GM21360 (cell line): ENCODE data around the gene BOD1L1.

Experiments
- ATAC-seq: cut with Tn5 transposase; IDR thresholded peaks from one replicate; pipeline ENCODE4 v1.9.1; 2021; ENCODE audit warnings: mild to moderate bottlenecking, moderate library complexity; ENCODE audit not compliant: unreplicated experiment

Gene BOD1L1

DNA sequence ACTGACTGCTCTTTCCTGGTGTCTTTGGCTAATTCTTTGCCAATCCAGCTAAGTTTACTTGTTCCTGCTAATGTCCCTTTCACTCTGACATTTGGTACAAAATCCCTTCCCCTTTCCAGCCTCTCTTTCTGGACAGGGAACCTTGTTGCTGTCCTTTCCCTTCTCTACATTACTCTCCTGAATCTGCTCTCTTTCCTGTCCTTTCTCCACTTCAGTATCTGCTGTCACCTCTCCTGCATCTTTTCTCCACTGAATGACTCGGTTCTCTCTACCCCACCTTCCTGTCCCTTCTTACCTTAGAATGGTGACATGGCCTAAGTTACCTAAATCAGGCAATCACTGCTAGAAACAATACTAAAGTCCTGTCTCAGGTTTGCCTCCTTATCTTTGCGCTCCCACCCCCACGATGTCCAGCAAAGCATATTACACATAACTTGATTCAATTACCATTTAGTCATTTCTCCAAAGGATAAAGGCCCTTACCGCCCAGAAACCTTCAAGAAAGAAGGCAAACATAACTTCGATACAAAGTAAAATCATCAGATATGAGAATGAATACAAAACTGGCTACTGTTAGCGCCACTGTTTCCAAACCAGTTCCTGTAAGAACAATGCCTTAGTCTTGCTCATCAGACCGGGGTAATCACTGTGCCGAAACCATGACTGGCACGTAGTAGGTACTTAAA is 890 bp downstream of the BOD1L1 start:
- no peak for ATAC-seq

DNA sequence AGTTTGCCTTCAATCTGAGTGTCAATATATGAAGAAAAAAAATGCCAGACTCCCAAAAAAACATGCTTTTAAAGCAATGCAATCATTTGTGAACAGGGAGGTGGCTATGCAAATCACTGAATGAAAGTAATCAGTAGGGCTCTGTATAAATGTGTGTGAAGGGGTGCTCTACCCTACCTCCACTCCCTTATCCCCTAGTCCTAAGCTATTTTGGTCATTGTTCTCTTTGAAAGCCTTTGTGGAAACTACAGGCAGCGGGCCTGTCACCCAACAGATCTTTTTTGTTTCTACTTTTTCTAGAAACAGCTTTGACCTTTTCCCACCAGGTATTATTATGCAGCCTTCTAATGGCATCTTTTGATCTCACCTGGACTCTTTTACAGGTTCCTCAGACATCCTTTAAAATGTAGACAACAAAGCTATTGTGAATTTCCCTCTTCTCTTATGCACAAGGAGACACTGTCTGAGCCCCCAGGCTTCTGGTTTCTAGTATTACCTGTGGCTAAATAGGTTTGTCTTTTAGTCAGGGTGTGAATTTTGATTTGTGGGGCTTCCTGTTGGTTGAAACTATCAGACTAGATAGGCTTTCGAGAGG is 9.2 kb downstream of the BOD1L1 start:
- ATAC-seq = no peak

DNA sequence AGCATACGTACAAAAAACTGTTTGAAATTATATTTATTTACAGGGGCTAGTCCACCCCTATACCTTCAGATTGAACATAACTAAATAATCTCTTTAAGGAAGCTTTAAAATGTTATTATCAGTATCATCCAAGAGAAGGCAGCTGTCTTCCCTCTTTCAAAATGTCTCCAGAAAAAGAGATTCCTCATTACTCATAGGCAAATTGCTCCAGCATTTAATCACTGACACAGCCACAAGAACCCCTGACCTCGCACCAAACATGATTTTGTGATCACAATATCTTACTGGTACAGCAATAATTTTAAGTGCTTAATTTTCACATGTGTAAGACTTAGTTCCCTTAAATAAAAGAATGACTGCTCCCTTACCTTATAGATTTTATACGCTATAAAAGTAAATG is 9.7 kb downstream of the BOD1L1 start:
- no peak for ATAC-seq

DNA sequence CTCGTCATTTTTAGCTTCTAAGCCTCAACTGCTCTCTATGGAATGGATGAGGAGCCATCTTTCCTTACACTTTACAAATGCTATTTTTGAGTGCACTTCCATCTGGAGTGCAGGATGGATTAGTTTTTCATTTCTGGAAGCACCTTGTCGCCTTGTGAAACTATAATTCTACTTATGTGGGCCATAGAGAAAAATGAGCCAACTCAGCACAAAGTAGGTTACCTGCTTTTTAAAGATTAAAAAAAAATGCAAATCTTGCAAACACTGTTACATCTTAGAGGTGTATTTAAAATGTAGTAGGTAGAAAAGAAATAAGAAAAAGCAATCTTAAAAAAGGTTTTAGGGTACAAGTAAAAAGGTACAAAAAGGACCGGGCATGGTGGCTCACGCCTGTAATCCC is 10.9 kb downstream of the BOD1L1 start:
- no peak for ATAC-seq

DNA sequence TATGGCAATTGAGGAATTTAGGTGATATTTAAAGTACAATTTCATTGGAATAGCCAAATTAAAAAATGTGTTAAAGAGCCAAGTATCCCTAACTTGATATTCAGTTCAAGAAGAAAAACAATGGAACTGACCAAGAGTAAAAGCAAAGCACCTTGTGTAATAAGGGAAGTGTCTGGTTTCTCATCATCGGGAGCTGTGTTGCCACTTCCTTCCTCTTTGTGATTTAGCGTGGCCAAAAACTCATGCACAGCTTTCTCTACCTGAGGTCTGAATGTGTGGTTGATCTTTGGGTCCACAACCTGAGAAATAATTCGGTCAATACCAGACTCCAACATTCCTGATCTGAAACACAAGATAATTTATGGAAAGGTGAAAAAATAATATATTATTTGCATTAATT is 12.4 kb downstream of the BOD1L1 start:
- ATAC-seq = peak; percentile 50

GRCh38 chr4:13612569-13612968 is 15.0 kb downstream of the BOD1L1 start:
- no peak for ATAC-seq

DNA sequence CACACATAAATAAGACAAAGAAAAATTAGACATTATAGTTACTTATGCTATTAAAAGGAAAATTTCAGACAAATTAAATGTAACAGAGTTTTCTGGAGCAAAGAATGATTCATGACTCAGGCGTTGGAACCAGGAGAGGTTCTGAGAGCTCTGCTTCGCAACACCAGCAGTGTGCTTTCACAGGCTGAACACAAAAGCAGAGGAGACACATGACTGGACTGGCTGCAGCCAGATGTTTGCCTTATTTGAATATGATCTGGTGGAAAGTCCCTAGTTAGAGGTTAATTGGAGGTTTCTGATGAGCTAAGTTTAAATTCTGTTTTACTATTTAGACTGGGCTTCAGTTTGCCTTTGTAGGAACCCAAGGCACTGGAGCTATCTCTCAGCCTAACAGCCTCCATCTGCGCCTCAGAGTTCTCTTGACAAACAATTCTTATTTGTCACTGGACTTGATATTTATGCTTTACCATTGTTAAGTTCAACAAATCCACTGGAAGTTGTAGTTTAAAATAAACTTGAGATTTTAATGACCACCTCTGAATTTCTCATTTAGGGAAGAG is 16.2 kb downstream of the BOD1L1 start:
- ATAC-seq = peak; percentile 92

DNA sequence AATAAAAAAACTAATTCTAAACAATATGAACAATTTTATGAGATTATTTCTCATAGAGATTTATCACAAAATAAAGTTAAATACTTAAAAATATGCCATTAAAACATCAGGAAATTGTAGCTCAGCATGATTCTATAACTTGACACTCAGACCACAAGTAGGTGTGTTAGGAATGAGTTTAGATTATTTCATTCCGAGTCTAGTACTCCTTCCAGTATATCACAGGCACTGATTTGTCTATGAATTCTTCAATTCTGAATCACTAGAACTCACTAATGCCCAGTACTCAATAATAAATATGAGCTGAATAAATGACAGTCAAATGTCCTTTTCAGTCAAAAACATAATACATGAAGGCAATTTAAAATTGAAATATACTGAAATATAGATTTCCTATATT is 22.2 kb downstream of the BOD1L1 start:
- ATAC-seq = no peak

GRCh38 chr4:13601848-13602247 is 25.7 kb downstream of the BOD1L1 start:
- no peak for ATAC-seq

GRCh38 chr4:13601048-13601447 is 26.5 kb downstream of the BOD1L1 start:
- ATAC-seq = peak; percentile 72

DNA sequence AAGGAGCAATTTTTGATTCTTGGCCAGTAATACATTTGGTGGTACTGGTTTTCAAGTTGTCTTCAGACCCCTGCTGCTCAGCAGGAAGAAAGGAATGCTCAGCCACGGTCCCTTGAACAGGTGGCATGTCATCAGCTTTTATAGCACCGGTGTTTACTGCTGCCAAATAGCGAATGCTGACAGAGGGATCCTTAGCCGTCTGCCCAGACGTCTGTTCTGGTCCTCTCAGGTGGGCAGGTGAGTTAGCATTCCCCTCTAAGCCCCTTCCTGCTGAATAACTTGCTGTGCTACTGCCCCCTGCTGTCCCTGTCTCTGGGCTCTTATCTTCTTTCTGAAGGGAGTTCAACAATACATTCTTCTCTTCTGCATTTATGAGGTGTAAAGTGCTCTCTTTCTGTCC is 28.4 kb downstream of the BOD1L1 start:
- ATAC-seq = no peak

DNA sequence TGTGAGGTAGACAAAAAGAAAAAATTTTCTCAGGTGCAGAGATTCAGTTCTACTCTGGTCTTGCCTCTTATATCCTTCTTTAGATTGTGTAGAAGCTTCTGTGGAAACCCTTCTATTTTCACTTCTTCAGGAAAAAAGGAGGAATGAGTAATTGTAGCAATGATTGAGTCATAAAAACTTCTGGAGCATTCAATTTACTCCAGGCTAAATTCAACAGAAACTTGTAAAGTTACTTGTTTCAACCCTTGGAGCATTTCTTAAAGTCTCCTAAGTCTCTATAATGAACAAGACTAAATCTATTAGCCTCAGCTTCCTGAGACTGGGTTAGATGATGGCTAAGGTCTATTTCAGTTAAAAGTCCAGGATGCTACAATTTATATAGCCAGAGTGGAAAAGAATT is 29.9 kb downstream of the BOD1L1 start:
- ATAC-seq = no peak

- no peak for ATAC-seq
Observed at GRCh38 chr4:13597141-13597540, 30.4 kb downstream of the BOD1L1 start.

DNA sequence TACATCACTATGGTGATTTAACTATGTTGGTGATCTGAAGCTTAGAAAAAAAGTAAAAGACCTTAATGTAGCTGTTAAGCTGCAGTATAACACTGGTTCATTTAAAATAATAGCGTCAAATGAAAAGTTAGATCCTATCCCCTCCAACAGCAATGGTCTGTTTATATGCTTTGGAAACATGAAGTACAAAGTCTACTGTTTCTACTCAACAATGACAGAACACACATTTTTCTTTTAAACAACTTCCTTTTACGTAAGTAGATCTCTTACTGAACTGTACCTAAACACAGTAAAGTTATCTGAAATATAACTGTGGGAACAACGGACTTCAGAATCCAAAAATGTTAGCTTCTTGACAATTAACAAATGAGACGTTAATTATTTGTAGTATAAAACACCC is 35.3 kb downstream of the BOD1L1 start:
- no peak for ATAC-seq

GRCh38 chr4:13590766-13591165 is 36.8 kb downstream of the BOD1L1 start:
- ATAC-seq = no peak

DNA sequence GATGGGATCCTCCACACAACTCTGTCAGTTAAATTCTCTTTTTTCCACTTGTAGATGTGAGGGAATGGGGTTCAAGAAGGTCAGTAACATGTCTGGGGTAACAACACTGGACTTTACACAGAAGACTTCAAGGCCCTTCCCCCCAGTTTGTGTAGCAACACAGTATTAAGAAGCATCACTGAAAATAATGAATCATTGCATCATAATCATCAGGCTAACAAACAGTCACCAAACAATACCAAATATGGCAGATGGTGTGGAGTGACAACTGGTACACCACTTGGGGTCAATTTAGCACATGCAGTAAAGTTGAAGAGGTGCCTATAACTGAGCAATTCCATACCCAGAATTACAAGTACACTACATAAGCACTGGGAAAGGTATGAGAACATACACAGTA is 38.6 kb downstream of the BOD1L1 start:
- no peak for ATAC-seq

- no peak for ATAC-seq
Observed at GRCh38 chr4:13584481-13584880, 43.0 kb downstream of the BOD1L1 start.

DNA sequence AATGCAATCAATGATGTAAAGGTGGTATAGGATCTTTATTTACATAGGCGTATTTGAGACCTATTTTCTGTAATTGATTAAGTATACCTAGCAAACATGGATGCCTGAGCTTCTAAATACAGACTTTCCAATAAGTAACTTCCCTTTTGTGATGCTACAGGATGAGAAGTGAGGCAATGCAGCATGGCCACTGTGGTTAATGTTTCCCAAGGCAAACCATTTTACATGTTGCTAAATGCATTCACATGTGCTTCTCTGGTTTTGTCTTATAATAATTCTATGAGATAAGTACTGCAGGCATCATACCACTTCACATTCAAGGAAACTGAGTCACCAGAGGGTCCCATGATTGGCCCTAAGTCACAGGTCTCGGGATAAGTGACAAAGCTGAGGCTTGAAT is 47.5 kb downstream of the BOD1L1 start:
- ATAC-seq = no peak

- ATAC-seq = no peak
Observed at GRCh38 chr4:13577660-13578059, 49.9 kb downstream of the BOD1L1 start.

GRCh38 chr4:13570916-13571315 is 56.6 kb downstream of the BOD1L1 start:
- ATAC-seq = no peak

DNA sequence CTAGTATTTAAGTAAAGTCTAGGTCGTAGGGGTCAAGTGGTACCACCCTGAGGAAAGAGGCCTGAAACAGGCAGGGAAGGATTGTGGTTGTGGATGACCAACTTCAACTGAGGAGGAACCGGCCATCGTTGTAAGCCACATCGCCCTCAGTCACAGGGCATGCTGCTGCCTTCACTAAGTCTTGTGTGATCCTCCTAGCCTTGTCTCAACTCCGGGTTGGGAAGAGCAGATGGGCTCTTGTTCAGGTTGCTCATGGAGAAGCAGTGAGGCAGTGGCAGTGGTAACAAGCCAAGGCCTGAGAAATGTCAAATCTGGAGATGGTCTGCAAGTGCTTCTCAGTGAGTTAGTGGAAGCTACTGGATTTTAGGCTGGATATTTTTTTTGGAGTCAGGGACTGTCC is 60.4 kb downstream of the BOD1L1 start:
- ATAC-seq = no peak

DNA sequence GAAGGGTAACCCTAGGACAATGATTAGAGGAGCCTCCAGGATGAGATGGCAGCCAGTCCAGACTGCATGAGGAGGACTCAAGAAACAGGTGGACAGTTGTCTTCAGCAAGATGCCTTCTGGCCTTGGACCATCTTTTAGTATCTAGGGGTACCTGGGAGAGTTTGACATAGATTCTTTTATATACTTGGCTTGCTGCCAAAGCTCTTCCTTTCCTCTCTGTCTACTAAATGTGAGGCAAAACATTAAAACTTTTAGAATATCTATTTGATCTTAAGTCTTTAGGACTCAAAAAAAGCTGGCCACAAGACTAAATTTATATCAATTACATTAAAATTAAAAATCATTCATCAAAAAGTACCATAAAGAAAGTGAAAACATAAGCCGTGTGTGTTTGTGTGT is 64.6 kb downstream of the BOD1L1 start:
- ATAC-seq = no peak

DNA sequence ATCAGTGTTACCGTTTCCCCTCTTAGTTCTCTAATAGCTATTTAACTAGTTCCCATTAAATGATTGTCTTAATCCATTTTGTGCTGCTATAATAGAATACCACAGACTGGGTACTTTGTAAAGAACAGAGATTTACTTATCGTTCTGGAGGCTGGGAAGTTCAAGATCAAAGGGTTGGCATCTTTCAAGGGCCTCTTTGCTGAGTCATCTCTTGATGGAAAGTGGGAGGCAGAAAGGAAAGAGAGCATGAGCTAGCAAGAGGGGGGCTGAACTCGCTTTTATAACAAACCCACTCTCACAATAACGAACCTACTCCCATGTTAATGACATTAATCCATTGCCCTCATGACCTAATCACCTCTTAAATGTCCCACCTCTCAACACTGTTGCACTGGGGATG is 65.9 kb downstream of the BOD1L1 start:
- no peak for ATAC-seq
